ENCODE results near the gene POU3F1.
A peak's percentile ranks its signal among the peaks of the same experiment; 100 is the strongest.

The POU3F1 gene

DNA sequence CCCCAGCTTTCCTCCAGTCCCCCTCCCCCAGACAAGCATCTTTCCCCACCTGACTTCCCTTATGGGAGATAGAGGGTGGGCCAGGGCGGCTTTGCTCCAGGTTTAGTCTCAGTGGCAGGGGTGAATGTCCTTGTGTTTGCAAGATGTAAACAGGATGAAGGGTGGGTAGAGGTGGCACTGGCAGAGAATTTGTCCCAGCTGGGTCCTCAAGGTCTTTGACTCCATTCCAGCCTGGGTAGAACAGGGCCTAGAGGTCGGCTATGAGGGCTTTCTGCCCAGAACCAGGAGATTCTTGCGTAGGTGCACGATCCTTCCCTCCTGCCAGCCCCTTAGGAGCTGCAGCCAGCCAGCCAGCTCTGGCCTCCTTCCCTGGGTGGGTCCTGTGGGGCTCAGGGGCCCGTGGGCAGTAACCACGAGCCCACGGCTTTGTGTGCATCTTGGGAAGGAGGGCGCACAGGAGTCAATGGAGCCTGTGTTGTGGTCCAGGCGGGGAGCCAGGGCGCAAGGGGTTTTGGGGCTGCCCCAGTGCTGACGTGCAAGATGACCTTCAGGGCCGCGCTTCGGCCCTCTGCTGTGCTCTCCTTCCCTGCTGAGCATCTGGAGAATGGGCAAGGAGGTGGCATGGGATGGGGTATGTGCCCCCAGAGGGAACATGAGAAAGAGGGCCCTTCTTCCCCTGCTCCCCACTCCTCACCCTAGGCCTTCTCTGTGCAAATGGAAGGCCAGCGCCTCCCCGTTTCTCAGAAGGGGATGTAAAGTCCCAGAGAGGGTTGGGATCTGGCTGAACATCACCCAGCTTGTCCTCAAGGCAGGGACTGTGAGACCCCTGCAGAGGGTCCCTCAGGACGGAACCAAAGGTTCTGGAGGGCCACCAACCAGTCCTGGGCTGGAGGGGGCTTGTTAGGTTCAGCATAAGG lies 15.7 kb downstream of the POU3F1 start:
- H3K4me1 ChIP-seq (ENCODE audit: insufficient read depth, low read length), result peaks cover 35% of the 10 kb centered on the region
- H3K9ac ChIP-seq (ENCODE audit: low read depth, low read length), result no peak overlapping the region
- no peaks in the 10 kb centered on the region for H3K36me3 ChIP-seq (ENCODE audit: insufficient read depth, low read length)
- H3K9me3 ChIP-seq (ENCODE audit: control insufficient read depth, insufficient read depth, low read length), result no peaks in the 10 kb centered on the region

DNA sequence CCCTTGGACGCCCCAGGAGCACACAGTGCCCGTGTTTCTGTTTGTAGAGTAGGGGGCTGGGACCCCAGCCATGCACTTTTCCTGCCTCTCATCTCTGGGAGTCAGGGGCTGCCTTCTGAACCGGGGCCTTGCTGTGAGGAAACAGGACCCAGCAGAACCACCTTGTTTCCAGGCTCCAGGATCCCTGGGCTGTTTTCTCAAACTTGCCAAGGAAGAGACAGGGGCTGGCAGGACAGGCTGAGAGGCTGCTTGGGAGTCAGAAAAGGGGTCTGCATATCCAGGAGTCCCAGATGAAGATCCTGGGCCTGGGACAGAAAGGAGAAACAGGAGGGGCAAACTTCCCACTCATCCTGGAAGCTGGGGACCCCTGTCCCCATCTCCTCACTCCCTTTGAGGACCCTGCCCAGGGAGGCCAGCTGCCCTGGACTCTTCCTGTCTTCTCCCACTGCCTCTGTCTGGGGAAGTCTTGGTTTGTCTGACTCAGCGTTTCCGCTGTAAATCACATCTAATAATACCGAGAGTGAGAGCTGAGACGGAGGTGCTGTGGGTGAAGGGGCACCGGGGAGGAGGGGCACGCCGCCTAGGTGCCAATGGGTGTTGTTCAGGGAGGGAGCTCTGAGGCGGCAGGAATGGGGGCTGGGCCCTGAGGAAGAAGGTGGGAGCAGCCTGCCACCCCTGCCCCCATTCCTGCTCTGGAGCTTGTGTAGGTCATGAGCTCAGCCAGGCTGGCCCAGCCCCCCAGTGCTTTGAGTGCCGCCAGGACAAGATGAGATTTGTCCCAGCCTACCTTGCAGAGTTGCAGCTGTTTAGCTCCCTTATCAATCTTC lies 16.7 kb downstream of the POU3F1 start:
- no peaks in the 10 kb centered on the region for H3K9me3 ChIP-seq (ENCODE audit: control insufficient read depth, insufficient read depth, low read length)
- H3K36me3 ChIP-seq (ENCODE audit: insufficient read depth, low read length), result 0 out of 2 replicates have a peak, but pooled peaks cover 4% of the 10 kb centered on the region
- H3K9ac ChIP-seq (ENCODE audit: low read depth, low read length), result peak overlapping the region; percentile 7
- peaks cover 35% of the 10 kb centered on the region for H3K4me1 ChIP-seq (ENCODE audit: insufficient read depth, low read length)

DNA sequence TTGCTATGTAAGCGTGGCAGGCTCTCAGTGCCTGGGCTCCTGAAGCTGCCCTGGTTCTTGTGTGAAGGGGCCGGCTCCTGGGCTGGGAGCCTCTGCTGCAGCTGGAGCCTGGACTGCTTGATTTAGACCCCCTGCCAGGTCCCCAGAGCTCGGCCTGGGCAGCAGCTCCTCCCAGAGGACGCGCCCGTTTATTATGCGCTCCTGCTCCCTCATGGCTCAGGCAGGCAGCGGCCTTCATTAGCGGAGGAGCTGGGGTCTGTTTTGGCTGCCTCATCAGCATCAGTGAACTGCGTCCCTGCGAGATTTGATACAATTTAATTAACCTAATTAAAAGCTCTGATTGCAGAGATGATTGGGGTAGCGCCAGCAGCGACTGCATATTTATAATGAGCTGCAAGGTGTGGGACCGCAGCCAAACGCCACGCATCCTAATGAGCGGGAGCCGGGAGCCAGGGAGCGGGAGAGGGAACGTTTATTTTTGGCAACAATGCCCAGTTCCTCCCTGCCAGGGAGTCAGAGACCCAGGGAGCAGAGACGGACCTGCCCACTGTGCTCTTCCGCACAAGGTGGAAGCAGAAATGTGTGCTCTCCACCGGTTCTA lies 17.4 kb downstream of the POU3F1 start:
- peaks cover 35% of the 10 kb centered on the region for H3K4me1 ChIP-seq (ENCODE audit: insufficient read depth, low read length)
- H3K9me3 ChIP-seq (ENCODE audit: control insufficient read depth, insufficient read depth, low read length), result no peaks in the 10 kb centered on the region
- peaks cover 7% of the 10 kb centered on the region; the same call in 1 of the 2 replicates for H3K36me3 ChIP-seq (ENCODE audit: insufficient read depth, low read length)
- peak overlapping the region; percentile 7 for H3K9ac ChIP-seq (ENCODE audit: low read depth, low read length)

DNA sequence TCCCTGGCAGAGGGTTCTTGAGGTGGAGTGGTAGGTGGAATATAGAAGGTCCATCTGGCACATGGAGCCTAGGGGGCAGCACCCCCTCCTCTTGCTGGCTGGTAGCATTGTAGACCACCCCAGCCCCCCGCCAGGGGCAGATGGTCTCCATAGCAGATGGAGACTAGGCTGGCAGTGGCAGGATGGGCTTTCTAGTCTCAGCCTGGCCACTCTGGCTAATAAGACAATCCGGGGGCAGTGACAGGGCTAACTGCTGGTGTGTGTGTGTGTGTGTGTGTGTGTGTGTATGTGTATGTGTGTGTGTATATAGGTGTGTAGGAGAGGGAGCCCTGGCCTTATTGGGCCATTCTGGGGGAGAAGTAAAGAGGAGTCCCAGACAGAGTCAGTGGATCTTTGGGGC lies 17.9 kb downstream of the POU3F1 start:
- no peaks in the 10 kb centered on the region for H3K9me3 ChIP-seq (ENCODE audit: control insufficient read depth, insufficient read depth, low read length)
- H3K9ac ChIP-seq (ENCODE audit: low read depth, low read length), result no peak overlapping the region
- peaks cover 7% of the 10 kb centered on the region; the same call in 1 of the 2 replicates for H3K36me3 ChIP-seq (ENCODE audit: insufficient read depth, low read length)
- peaks cover 35% of the 10 kb centered on the region for H3K4me1 ChIP-seq (ENCODE audit: insufficient read depth, low read length)

DNA sequence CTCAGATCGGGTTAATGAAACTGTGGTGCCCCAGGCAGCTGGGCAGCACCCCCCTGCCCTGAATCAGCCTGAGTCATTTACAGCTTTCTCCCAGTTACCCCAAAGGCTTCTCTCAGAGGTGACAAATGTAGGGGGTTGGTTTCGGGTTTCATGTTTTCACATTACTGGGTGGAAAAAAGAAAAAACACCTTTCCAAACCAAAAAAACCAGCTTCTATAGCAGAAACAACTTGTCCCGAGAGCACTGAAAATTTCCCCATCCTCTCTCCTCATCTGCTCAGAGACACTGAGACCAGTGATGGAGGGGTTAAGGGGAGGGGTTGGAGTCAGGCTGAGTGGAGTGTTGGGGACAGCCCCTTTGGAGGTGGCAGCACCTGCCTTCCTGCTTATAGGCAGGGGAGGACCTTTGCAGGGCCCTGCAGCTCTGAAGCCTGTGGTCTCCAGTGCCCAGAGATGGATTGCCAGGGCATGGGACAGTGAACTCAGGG lies 18.4 kb downstream of the POU3F1 start:
- Histone ChIP-seq H3K36me3 (ENCODE audit: insufficient read depth, low read length) (peaks cover 12% of the 10 kb centered on the region), H3K9me3 (ENCODE audit: control insufficient read depth, insufficient read depth, low read length) (no peaks in the 10 kb centered on the region), H3K4me1 (ENCODE audit: insufficient read depth, low read length) (peaks cover 35% of the 10 kb centered on the region), H3K9ac (ENCODE audit: low read depth, low read length) (no peak overlapping the region)

DNA sequence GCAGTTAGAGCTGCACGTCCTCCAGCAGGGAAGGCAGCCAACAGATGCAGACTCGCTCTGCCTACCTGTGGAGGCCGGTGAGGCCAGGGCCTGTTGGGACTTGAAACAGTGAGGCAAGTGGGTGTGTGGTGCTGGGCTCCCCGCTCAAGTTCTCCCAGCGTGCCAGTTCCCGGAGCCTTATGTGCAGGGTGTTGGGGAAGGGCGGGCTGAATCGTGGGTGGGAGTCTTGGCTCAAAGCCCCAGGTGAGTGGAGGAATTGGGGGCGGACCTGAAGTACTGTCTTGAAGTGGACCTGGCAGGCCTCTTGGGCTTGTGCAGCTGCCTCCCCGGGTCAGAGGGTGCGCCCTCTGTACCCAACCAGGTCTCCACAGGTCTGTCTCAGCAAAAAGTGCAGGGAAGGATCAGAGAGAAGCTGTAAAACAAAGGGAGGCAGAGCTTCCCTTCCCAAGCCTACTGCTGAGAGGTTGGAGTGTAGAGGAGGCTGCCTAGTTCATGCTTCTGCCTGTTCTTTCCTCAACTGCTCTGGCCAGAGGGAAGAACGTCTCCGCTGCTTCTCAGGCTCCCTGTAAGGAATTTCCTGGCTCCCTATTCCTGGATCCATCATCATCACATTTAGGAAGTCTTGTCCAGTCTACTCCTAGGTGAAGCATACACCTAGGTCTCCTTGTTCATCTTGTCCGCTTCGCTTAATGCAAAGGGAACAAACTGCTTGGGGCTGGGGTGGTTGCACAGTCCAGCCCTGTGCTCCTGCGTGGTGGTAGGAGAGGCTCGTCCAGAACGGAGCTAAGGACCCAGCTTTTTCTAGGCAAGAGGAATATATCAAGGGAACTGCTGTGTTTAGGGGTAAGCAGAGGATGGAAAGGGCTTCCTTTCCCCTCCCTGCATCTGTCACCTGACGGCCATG lies 19.1 kb downstream of the POU3F1 start:
- no peak overlapping the region for H3K9ac ChIP-seq (ENCODE audit: low read depth, low read length)
- H3K36me3 ChIP-seq (ENCODE audit: insufficient read depth, low read length), result peaks cover 12% of the 10 kb centered on the region
- peaks cover 35% of the 10 kb centered on the region for H3K4me1 ChIP-seq (ENCODE audit: insufficient read depth, low read length)
- H3K9me3 ChIP-seq (ENCODE audit: control insufficient read depth, insufficient read depth, low read length), result no peaks in the 10 kb centered on the region

DNA sequence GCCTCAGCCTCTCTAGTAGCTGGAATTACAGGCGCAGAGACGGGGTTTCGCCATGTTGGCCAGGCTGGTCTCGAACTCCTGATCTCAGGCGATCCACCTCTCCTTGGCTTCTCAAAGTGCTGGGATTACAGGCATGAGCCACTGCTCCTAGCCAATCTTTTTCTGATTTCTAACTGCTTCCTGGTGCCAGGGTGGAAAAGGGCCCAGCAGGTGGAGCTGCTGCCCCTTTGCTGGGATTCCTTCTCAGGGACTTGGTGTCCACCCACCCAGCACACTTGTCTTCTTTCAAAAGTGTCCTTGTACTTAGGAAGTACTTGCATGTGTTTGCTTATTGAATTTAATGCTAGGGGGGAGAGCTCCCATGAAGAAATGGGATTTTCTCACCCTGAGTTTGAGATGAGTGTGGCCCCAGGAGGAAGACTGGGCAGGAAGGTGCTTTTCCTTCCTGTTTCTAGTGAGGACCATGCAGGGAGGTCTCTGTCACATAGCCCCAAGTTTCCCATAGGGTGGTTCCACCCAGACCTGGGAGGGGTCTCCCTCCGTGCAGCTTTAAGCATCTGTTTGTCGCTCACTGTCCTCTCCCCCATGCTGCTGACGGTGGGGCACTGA lies 19.9 kb downstream of the POU3F1 start:
- Histone ChIP-seq H3K9me3 (ENCODE audit: control insufficient read depth, insufficient read depth, low read length) (no peaks in the 10 kb centered on the region), H3K9ac (ENCODE audit: low read depth, low read length) (no peak overlapping the region), H3K36me3 (ENCODE audit: insufficient read depth, low read length) (peaks cover 17% of the 10 kb centered on the region), H3K4me1 (ENCODE audit: insufficient read depth, low read length) (peaks cover 35% of the 10 kb centered on the region)

DNA sequence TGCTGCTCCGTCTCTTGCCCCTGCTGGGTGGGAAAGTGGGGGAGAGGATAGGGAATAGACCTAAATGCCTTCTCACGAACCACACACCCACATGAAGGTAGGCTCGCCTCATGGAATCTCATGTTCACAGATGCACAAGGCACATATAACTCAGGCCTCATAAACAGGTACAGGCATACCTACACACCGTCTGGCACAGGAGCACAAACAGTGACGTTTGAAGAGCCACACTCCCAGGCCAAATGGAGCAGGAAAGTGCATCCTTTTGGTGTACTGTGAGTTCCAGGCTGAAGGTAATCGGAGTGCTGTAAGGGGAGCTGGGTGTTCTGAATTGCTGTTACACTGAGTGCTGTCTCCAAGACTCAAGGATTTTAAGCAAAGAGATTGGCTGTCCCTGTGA lies 20.9 kb downstream of the POU3F1 start:
- peaks cover 20% of the 10 kb centered on the region for H3K36me3 ChIP-seq (ENCODE audit: insufficient read depth, low read length)

DNA sequence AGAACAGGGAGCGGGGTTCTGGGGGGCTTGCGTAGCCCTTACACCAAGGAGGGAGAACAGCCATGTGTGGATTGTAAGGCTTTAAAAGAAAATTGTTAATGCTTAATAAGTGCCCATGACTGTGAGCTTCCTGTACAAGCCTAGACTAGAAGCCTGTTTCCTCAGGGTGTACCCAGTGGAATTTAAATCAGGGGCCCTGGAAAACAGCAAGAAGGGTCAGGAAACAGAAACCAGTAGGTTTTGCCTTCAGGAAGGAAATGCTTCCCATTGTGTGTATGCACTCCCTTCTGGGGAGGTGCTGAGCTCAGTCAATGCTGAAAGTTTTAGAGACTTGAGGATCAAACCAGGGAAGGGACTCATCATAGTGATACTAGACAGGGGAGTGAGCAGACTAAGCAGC lies 21.4 kb downstream of the POU3F1 start:
- Histone ChIP-seq H3K9me3 (ENCODE audit: control insufficient read depth, insufficient read depth, low read length) (no peaks in the 10 kb centered on the region), H3K36me3 (ENCODE audit: insufficient read depth, low read length) (peaks cover 25% of the 10 kb centered on the region), H3K4me1 (ENCODE audit: insufficient read depth, low read length) (peaks cover 29% of the 10 kb centered on the region), H3K9ac (ENCODE audit: low read depth, low read length) (no peak overlapping the region)

More for the DNA sequence above, 20.9 kb downstream of the POU3F1 start:
- peaks cover 34% of the 10 kb centered on the region for H3K4me1 ChIP-seq (ENCODE audit: insufficient read depth, low read length)
- no peaks in the 10 kb centered on the region for H3K9me3 ChIP-seq (ENCODE audit: control insufficient read depth, insufficient read depth, low read length)
- H3K9ac ChIP-seq (ENCODE audit: low read depth, low read length), result no peak overlapping the region

DNA sequence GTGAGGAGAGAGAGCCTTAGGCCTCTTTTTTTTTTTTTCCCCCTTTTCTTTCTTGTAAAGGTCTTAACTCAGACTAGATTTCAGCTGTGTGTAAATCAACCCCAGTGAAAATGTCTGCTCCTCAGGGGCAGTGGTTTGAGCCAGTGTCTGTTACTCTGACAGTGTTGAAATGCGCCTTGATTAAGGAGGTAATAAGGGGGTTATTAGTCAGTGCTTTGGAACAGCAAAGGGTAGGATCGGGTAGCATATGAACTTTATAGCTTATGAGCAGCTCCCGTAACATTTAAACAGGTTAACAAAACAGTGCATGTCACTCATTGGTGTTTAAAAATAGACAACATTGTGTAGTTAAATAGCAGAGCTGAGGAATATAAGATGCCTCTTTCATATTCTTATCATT lies 23.8 kb downstream of the POU3F1 start:
- Histone ChIP-seq H3K9ac (ENCODE audit: low read depth, low read length) (no peak overlapping the region), H3K9me3 (ENCODE audit: control insufficient read depth, insufficient read depth, low read length) (no peaks in the 10 kb centered on the region), H3K4me1 (ENCODE audit: insufficient read depth, low read length) (peaks cover 11% of the 10 kb centered on the region), H3K36me3 (ENCODE audit: insufficient read depth, low read length) (peaks cover 25% of the 10 kb centered on the region)

DNA sequence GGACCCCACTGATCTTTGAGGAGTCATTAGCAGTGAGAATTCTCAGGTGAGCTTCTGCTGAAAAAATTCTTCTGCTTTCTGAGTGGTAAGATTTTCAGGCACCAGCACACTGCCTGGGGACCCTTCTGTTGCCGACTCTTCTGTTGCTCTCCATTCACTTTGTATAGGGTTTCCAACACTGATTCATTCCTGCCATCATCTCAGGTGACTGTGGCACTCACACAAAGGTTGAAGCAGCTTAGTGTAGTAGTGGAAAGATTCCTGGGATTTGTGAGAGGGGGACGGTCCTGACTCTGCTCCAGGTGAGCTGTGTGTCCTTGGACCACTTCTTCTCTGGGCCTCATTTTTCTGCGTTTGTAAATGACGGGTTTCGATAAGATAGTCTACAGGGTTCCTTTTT lies 24.6 kb downstream of the POU3F1 start:
- Histone ChIP-seq H3K9ac (ENCODE audit: low read depth, low read length) (no peak overlapping the region), H3K4me1 (ENCODE audit: insufficient read depth, low read length) (peaks cover 3% of the 10 kb centered on the region; the same call in 1 of the 2 replicates), H3K9me3 (ENCODE audit: control insufficient read depth, insufficient read depth, low read length) (no peaks in the 10 kb centered on the region), H3K36me3 (ENCODE audit: insufficient read depth, low read length) (peaks cover 25% of the 10 kb centered on the region)

DNA sequence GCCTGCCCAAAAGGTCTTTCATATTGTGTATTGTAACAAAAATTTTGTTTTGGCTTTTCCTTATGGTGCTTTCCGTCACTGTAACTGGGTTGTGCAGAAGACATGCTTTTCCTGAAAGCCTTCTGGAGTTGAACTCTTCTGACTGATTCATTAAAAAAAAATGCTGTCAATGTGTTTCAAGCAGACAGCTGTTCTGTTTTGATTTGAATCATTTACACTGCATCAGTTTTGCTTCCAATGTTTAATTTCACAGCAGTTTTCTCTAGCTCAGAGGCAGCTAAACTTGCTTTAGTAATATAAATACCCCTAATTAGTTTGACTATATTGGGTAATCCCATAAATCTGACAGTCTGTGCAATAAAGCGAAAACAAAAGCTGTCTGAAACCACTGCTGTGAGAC lies 26.2 kb downstream of the POU3F1 start:
- Histone ChIP-seq H3K9ac (ENCODE audit: low read depth, low read length) (no peak overlapping the region), H3K9me3 (ENCODE audit: control insufficient read depth, insufficient read depth, low read length) (no peaks in the 10 kb centered on the region), H3K4me1 (ENCODE audit: insufficient read depth, low read length) (no peaks in the 10 kb centered on the region), H3K36me3 (ENCODE audit: insufficient read depth, low read length) (peaks cover 25% of the 10 kb centered on the region)

DNA sequence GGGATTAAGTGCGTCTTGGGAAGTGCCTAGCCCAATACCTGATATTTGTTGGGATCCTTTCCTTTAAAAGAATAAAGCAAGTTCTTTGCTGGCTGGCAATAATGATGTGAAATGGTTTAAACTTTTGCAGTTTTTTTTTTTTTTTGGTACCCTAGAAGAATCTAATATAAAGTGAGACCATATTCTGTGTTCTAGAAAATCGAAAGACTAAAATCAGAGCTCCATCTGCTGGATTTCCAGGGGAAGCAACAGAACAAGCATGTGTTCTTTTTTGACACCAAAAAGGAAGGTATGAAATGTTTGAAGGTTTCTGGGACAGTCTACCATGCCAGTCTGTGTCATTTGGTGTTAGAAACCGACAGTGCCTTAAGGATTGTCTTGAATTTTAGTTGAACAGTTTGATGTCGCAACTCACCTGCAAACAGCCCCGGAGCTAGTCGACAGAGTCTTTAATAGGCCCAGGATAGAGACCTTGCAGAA lies 27.7 kb downstream of the POU3F1 start:
- H3K36me3 ChIP-seq (ENCODE audit: insufficient read depth, low read length), result peaks cover 18% of the 10 kb centered on the region
- no peaks in the 10 kb centered on the region for H3K4me1 ChIP-seq (ENCODE audit: insufficient read depth, low read length)
- H3K9me3 ChIP-seq (ENCODE audit: control insufficient read depth, insufficient read depth, low read length), result no peaks in the 10 kb centered on the region
- no peak overlapping the region for H3K9ac ChIP-seq (ENCODE audit: low read depth, low read length)

Data from ES-I3 (cell line).